COLO829 (cell line): ENCODE measurements around the gene CASK.
"Not testable (repeated sequence)": the region's sequence is repeated elsewhere in the genome, so short reads cannot be mapped to it uniquely, and the experiment has no call there.

Experiments
- DNase-seq: peaks from one replicate; pipeline ENCODE4 v3.0.0; 2012; ENCODE audit warnings: low spot score

The CASK gene

DNA sequence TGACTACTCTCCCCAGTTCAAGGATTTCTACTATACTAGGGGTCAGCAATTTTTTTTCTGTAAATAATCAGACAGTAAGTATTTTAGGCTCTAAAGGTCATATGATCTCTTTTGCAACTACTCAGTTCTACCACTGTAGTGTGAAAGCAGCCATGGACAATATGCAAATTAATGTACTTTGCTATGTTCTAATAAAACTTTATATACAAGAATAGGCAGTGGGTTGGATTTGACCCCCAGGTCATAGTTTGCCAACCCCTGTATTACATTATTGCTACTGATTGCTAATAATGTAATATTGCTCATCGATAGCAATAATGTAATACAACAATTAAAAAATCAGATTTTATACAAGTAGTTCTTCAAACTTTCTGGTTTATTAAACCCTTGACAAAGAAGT lies 293.8 kb downstream of the CASK start:
- DNase-seq, result no peak

DNA sequence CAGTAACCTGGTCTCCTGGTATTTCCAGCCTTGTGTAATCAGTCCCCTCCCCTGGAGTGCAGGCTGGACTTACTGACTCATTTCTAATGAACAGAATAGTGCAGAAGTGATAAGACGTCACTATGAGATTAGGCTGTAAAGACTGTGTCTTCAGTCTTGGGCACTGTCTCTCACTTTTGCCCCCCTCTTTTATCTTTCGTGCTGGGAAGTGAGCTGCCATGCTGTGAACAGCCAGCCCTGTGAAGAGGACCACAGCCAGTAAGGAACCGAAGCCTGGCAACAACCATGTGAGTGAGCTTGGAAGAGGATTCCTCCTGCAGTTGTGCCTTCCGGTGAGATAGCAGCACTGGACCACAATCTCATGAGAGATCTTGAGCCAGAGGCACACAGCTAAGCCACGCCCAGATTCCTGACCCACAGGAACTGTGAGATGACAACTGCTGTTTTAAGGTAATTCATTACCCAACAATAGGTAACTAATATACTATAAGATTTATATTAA lies 302.1 kb downstream of the CASK start:
- DNase-seq, result no peak

DNA sequence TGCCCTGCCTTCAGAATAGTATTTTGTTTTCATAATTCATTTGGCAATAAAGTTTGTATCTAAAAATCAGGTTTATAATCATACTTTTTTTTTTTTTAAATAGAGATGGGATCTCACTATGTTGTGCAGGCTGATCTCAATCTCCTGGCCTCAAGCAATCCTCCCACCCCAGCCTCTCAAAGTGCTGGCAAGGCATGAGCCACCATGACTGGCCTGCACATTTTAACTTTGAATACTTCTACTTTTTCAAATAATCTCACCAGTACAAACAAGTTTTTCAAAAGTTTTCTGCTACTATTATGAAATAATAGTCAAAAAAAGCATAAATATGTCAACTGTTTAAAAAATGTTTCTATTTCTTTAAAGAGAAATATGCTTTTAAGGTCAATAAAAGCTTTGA lies 304.1 kb downstream of the CASK start:
- DNase-seq, result no peak

DNA sequence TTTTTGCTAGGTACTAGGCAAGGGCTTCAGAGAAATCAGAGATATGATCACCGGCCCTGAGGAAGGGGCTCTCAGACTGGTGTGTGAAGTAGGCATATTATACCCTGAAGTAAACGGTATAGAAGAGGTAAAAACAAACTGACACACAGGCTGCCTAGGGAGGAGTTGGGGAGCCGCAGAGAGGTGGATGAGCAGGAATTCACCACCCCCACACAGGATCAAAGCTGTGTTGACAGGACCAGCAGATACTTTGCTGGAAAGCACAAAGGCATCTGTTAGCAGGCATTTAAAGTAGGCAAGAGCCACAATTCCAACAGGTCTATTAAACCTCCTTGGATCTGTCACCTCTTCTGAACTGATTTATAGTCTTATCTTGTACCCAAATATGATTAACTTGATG lies 306.4 kb downstream of the CASK start:
- no peak for DNase-seq

DNA sequence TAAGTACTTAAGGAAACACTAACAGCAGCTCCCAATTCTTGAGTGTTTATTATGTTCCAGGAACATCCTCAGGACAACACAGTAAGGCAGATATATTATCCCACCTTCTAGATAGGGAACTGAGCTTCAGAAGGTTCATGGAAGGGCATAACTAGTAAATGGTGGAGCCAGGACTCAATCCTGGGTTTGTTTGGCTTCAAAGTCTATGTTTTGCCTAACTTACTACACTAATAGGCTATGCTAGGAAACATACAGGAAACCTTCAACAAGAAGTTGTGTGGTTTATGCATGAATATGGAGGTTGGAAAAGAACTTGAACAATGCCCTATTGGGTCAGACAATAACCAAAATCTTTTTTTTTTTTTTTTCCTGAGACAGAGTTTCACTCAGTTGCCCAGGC lies 307.1 kb downstream of the CASK start:
- no peak for DNase-seq

DNA sequence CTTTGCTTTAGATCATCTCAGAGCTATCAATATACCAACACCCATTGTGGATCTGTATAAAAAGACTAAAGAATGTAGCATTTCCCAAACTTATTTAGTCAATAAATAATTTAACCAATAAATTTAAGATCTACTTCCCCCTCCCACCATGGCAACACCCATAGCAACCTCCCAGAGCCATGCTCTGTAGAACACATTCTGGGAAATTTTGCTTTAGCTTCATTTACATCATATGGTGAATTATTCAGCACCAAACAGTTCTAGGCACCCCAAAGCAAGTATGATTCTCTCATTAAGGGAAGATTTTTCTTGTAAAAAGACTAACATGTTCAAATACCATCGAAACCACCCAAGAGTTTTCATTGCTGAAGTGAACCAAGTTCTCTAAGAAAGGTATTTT lies 315.1 kb downstream of the CASK start:
- DNase-seq, result no peak

DNA sequence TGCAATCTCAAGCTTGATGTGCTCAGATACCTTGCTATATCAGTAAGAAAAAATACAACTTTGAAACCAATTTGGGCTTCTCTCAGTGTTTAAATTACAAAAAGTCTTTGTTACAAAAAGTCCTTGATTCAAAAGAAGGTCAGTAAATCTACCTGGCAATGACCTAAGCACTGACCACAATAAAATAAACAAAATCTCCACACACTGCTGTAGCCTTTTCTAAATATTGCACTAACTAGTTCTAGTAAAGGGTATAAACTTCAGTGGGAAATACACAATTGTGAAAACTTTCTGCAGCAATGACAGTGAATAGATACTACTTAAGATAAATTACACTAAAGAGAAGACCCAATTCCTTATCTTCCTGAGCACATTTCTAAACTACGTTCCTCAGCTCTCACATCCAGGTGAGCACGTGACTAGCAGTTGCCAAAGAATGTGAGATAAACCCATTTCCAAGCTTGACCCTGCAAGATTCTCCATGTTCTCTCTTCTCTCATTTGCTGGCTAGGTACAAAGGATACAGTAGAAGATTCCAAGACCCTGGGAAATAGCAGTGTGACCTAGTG lies 316.0 kb downstream of the CASK start:
- no peak for DNase-seq

DNA sequence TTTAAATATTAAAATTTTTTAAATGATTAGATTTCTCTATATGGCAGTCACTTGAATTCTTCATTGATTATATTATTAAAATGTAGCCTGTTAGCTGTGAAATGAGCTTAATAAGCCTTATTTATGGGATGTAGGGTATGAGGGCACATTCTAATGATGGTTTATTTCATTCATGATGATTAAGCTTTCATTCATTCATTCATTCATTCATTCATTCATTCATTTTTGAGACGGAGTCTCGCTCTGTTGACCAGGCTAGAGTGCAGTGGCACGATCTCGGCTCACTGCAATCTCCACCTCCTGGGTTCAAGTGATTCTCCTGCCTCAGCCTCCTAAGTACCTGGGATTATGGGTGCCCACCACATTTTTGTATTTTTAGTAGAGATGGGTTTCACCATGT lies 317.3 kb downstream of the CASK start:
- DNase-seq, result not testable (repeated sequence)

DNA sequence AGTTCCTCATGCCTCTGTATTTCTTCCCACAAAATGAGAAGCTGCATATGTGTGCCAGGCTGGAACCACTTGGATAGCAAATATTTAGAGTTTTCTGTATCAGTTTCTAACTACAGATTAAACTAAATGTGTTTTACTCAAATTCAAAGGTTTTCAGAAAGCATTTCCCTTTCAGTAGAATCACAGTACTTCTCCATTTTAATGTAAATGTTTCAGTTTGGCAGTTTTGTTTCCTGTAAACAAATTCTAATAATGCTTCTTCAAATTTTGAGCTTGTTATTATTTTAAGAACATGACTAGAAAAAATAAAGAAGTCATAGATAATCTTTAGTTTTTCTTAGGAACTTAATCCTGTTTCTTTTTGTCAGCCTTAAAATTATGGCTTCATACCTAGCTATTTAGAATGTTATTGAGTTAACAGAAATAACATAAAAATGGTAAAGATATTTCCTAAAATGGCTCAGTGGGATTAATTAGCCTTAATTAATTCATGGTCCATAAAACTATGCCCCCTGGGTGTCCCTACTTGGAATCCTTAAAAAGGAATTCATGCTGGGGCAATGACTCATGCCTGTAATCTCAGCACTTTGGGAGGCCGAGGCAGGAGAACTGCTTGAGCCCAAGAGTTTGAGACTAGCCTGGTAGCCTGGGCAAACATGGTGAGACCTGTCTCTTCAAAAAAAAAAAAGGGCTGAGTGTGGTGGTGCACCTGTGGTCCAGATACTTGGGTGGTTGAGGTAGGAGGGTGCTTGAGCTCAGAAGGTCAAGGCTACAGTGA lies 318.4 kb downstream of the CASK start:
- no peak for DNase-seq

DNA sequence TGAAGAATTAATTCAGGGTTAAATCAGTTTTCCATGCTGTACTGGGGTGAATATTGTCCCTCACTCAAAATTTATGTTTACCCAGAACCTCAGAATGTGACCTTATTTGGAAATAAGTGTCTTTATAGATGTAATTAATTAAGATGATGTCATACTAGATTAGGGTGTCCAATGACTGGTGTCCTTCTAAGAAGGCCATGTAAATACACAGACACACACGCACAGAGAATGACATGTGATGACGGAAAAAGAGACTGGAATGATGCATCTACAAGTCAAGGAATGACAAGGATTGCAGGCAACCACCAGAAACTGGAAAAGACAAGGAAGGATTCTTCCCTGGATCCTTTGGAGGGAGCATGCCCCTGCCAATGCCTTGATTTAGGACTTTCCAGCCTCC lies 319.2 kb downstream of the CASK start:
- DNase-seq, result no peak

DNA sequence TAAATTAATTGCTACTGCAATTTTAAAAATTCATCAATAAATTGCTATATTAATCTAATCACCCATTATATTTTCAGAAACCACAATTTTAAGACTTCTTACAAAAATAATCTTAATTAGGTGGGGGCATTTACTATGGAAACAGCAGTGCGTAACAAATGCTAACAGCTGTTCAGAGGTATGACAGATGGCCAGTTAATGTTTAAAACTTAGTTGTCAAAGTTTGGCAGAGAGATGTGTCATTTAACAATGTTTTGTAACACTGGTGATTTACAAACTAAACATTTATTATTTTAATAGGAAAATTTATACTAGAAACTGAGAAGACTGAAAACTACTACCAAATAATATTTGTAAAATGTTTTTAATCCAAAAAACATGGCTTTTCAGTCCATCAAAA lies 319.8 kb downstream of the CASK start:
- no peak for DNase-seq

DNA sequence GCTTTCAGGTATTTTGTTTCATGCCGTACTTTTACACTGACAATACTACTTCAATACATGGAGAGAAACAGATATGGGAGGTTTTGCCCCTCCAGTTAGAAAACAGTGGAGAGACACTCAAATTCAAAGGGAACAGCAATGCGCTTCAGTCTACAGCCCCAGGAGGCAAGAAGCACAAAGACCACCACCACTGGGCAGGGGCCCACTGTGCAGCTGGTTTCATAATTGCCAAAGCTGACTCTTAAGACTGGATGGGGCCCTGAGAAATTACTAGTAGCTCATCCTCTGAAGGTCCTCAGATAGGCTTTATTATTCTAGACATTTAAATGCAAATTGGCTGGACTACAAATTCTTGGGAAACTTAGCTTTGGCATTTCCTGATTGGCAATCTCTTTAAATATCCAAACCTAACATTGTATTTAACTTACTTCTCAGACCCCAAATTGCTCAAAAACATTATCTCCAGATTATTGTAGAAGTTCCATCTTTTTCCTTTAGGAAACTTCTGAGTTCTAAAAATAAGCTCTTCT lies 320.5 kb downstream of the CASK start:
- no peak for DNase-seq

DNA sequence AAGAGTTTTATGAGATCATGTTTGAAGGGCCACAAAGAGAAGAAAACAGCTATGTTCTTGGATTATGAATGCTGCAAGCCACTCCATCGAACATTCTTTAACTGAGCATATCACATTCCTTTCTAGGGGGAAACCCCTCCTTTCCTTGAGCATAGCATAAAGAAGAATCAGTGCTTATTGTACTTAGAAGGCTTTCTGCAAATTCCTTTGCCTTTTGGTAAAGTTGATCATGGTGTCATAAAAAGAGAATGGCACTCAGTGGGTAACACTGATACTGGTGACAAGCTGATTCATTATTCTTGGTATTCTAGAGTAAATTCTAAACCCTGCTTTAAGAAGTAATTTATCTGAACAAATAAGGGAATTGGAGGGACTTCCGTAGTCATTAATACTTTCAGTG lies 323.1 kb downstream of the CASK start:
- peak; percentile 51 for DNase-seq

DNA sequence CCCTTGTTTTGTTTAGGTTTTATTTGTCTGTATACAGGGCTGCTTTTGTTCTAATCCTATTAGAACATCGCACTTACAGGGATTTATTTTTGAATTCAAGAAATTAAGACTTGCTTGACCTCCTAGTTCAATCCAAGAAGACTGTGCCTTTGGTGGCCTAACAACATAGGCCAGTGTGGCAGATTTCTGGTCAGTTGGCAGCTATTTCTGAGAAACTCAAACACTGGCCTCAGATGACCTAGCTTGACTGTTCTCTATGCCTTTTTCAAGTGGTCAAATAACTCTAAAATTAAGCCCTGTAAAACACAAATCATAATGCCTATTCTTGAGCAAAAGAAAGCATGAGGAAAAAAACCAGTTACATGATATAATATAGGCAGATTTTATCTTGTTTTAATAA lies 323.8 kb downstream of the CASK start:
- no peak for DNase-seq

DNA sequence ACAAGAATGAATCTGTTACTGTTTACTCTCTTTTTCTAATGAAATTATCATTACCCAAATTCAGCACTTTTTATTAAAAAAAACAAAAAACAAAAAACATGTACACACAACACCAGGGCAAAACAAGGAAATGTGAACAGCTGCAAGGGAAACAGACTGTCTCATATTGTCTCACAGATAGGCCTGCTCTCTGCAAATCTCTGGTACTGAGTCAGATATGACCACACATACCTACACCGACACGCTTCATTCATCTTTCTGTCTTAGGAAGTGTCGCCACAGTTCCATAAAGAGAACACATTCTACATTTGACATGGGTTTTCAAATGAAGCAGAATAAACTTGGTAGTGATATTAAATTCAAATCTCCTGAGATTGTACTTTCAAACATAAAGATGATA lies 326.8 kb downstream of the CASK start:
- no peak for DNase-seq

DNA sequence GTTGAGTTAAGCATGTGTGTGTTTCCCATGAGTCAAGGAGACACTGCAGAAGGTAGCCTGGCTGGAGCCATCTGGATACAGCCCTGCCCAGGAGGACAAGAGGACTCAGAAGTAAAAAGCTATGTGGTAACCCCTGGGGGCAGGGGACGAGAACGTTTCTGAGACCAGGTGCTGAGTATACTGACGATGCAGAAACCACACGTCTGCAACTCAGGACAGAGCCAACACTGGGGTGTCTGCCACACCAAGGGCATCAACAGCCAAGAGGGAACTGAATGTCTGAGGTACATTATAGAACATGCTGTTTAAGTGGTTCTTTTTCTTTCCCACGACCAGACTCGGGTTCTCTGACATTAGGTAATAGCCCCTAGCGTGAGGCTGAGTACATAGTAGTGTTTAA lies 328.7 kb downstream of the CASK start:
- DNase-seq, result no peak

DNA sequence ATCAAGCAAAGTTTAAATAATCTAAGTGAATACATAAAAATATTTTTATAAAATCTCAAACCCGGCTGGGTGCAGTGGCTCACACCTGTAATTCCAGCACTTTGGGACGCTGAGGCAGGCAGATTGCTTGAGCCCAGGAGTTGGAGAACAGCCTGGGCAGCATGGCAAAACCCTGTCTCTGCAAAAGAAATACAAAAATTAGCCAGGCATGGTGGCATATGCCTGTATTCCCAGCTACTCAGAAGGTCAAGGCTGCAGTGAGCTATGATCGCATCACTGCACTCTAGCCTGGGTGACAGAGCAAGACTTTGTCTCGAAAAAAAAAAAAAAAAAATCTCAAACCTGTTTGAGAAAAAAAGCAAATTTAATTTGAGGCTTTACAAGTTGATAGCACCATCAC lies 331.4 kb downstream of the CASK start:
- no peak for DNase-seq

DNA sequence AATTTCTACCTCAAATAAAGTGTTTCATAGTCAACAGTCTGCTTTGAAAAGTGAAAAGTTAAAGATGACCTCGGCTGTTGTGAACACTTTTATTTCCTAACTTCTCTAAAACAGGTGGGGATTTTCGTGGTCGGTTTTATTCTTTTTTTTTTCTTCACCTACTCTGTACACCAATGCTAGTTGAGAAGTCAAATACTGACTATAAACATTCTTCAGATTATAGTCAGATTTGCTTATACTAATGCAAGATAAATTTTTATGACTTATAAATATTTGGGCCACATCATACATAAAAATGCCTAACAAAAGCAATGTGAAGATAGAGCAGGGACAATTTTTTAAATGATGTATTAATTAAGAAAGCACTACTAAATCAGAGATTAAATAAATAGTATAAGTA lies 332.7 kb downstream of the CASK start:
- DNase-seq, result no peak

DNA sequence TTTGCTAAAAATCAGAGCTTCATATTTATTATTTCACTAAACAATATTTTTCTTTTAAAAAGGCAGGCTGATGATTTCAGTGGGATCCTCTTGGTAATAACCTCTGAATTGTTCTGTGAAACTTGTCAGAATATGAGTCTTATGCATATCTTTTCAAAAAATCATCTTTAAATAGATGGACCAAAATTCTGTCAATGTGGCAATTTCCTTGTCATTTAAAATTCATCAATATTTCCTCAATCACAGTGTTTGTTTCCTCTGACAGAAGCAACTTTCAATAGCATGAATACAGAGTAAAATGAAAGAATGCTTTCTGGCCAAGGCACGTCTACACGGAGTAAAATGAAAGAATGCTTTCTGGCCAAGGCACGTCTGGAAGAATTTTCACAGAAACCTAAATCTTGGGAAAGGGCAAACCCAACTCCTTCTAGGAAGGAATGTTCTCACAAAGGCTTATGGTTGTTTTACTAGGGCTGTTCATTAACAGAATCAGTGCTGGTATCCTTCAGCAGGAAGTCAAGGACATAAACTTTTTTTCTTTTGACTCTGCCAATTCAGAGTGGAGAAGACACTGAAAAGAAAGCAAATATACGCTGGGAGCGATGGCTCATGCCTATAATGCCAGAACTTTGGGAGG lies 333.6 kb downstream of the CASK start:
- peak; percentile 1 for DNase-seq

DNA sequence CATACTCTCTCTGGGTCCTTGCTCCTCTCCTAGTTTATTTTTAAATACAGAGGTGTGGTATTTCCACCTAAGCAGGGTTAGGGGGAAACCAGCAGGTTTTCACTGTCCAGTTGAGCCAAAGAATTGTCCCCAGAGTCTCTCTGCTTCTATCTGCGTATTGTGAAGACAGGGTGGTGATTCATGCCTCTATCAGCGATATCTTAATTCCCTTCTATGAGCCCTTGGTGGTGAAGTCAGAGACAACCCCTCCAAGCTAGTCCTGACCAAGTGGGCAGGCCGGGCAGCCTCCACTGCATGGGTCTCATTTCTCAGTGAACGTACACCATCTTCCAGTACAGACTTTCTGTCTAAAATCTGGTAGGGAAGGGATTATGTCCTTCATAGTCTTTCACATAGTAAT lies 335.1 kb downstream of the CASK start:
- DNase-seq, result no peak

DNA sequence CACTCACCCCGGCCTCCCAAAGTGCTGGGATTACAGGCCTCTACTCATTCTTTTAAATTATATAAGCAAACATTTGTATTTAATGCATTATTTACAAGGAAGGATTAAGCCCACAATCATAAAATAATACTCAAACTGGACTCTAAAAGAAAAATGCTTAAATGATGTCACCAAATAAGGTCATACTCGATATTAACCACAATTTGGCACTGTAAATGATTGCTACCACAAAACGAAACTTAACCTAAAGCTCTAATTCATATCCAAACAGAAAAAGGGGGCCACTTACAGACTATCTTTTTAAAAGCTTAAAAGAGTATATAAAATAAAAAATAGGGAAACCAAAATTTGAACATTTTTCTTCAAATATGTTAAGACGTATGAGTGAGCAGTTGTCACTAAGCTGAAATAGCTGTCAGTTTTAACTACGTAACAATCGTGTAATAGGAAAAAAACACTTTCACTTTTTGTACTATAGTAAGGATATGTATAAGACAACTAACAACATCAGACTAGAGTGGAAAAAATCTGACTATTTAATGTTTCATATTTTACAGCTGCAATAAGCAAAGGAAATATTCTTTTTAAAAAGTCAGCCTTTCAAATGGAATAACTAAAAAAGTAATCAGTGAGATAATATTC lies 342.8 kb downstream of the CASK start:
- DNase-seq, result no peak

DNA sequence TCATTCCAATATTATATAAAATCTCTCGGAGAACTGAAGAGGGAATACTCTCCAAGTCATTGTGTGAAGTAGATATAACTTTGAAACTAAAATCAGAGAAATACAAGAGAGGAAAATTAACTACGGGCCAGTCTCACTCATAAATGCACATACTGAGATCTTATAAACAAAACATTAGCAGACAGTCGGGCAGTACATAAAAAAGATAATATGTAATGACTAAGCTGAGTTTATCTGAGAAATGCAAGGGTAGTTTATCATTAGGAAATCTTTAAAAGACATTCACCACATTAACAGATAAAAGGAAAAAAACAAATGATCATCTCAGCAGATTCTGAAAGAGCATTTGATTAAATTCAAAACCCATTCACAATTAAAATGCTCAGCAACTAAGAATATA lies 359.5 kb downstream of the CASK start:
- no peak for DNase-seq

DNA sequence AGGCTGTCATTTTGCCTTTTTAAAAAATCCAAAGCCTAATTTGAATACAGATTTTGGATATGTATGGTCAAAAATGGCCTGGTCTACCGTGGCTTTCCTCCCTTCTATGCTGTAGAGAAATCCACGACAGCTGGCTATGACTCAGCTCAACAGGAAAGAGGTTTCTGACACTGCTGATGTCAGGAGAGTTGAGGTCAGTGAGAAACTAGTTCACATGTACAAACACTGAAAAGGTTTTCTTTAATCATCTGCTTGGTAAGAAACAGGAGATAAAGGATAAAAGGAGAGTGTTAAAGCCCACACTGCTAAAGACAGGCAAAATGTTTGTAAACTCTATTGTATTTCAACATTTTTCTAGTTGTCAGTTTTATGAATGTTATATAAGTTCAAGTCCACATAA lies 362.3 kb downstream of the CASK start:
- peak; percentile 45 for DNase-seq
